Globus pallidus (tissue), 1 donor: Measurements from ENCODE around the gene CCDC80.
A peak's percentile ranks its signal among the peaks of the same experiment; 100 is the strongest.
"Not testable (repeated sequence)": the region's sequence is repeated elsewhere in the genome, so short reads cannot be mapped to it uniquely, and the experiment has no call there.

Experiments used
- DNase-seq: peaks from one replicate; pipeline ENCODE4 v3.0.0-alpha.2; 2015; ENCODE audit warnings: low spot score

CCDC80 gene

DNA sequence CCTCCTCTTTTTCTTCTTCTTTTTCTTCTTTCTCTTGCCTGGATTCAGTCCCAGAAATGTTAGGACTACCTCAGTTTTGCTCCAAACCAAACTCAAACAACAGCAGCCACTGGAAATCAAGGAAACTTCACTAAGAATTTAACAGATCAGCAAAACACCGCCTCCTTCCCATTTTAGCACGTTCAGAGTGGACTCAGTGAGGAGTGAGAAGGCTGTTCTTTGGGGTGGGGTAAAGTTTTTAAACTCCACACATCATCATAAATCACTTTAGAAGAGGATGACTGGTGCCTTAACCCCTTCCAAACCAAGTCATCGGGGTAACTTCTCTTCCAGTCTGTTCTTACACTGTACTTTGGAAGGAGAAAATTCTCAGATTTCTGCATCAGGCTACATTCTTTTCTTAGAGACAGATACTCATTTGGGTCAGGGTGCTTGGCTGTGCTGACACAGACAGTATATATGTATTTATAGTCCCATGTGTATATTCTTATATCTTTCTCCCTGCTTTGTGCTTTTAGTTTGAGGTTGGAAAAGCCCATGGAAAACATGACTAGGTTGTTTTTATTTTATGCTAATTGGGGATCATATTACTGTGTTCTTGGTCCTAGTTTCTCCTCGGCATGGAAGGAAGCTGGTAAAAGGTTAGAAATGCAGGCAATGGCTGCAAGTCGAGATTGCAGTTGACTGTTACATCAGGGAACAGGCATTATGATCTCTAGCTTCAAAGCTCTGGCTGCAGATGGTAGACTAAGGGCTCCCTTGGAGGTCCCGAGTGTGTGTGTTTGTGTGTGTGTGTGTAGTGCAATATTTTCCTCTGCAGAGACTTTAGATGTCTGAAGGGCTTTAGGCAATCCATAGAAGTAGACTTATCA is at the start of gene CCDC80:
TSS of gene CCDC80 (minus strand) at position 214 of the 872 bp plus-strand sequence. CDS start 1,238 bp downstream, outside the sequence.
- no peak for DNase-seq

GRCh38 chr3:112689989-112690388 is 49.0 kb upstream of the CCDC80 start:
- DNase-seq, result no peak

GRCh38 chr3:112689385-112689784 is 48.4 kb upstream of the CCDC80 start:
- DNase-seq, result no peak

DNA sequence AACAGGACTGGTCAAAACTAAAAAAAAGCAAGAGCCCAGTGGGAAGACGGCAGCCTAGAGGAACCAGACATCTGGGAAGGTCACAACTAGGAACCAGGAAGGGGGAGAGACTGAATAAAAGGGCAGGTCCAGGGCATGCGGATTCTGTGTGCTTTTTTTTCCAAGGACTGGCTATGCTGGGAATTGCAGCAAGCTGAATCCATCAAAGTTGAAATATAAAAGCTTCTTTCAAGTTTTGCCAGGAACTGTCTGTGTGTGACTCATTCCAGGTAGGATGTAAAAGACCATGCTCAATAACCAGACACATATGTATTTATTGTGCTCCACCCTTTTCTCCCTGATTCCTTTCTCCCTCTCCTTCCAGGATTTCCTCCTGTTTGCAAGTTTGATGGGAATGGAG is 47.9 kb upstream of the CCDC80 start:
- DNase-seq, result no peak

GRCh38 chr3:112688085-112688769 is 47.3 kb upstream of the CCDC80 start:
- no peak for DNase-seq

DNA sequence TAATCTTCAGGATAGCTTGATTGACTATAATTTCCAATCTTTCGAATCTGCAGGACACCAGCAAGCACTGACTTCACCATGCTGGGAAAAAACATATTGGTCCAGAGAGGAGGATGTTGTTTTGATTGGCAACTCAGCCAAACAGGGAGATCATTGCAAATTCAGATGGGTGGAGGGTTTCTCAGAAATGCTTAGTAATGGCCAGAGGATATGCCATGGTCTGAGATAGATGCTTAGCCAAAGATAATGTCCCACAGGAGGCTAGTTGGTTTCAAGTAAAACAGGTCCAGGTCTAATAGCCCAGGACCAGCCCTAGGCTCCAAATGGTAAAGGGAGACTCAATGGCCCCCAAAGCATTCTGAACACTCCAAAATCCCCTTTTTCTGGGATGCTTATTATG is 46.7 kb upstream of the CCDC80 start:
- DNase-seq, result no peak

- no peak for DNase-seq
Measured at GRCh38 chr3:112687211-112687610, 46.3 kb upstream of the CCDC80 start.

- no peak for DNase-seq
Measured at GRCh38 chr3:112685956-112686799, 45.2 kb upstream of the CCDC80 start.

- DNase-seq, result no peak
Measured at GRCh38 chr3:112685420-112685819, 44.5 kb upstream of the CCDC80 start.

DNA sequence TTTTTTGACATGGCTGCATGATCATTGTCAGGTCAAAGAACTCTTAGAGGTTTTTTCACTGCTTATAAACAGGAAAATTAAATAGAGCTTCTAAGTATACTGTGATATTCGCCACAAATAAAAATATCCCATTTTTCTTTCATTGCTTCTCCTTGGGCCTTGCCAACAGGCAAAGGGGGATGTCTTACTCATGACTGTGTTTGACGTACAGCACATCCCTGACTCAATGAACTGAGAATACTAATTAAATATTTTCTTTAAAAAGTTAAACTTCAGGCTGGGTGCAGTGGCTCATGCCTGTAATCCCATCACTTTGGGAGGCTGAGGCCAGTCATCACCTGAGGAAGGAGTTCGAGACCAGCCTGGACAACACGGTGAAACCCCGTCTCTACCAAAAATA is 41.4 kb upstream of the CCDC80 start:
- DNase-seq, result no peak

DNA sequence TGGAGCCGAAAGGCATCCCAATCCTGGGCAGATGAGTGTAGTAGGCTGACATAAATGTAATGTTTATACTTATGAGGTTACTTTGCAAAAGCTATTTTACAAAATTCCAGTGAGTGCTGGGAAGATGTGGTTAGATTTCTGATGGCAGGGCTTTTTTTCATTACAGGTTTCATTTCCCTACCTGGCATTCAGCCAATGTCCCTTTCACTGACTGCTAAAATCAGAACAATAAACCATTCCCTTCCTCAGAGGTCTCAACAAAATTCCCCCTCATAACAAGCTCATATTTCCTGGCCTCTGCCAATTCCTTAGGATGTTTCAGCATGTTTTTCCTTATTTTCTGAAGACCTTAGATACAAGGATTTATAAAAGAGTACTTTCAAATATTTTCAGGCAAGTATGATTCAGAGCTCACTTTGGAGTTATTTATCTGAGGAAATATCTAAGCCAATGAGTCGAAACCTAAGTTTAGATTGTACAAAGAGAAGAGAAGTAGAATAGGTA is 40.9 kb upstream of the CCDC80 start:
- no peak for DNase-seq

GRCh38 chr3:112676659-112677234 is 35.8 kb upstream of the CCDC80 start:
- DNase-seq, result peak; percentile 54

- DNase-seq, result no peak
Measured at GRCh38 chr3:112675943-112676535, 35.1 kb upstream of the CCDC80 start.

DNA sequence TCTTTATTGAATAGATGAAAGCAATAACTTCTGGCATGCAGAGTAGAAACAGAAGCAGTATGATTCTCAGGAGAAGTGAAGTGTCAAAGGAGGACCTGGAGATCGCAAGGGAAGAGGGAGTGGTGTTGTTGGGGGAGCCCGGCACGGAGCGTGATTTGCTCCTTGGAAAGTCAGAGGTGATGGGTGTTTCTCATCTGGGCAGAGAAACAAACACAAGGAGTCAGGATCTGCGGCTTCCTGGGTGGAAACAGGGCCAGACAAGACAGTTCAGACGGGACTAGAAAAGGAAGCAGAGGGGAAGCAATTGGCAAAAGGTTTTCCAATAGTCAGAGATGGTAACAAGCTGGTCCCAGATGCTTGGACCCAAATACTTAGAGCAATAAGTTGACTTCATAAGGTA is 34.4 kb upstream of the CCDC80 start:
- no peak for DNase-seq

GRCh38 chr3:112672716-112673541 is 32.0 kb upstream of the CCDC80 start:
- DNase-seq, result no peak

DNA sequence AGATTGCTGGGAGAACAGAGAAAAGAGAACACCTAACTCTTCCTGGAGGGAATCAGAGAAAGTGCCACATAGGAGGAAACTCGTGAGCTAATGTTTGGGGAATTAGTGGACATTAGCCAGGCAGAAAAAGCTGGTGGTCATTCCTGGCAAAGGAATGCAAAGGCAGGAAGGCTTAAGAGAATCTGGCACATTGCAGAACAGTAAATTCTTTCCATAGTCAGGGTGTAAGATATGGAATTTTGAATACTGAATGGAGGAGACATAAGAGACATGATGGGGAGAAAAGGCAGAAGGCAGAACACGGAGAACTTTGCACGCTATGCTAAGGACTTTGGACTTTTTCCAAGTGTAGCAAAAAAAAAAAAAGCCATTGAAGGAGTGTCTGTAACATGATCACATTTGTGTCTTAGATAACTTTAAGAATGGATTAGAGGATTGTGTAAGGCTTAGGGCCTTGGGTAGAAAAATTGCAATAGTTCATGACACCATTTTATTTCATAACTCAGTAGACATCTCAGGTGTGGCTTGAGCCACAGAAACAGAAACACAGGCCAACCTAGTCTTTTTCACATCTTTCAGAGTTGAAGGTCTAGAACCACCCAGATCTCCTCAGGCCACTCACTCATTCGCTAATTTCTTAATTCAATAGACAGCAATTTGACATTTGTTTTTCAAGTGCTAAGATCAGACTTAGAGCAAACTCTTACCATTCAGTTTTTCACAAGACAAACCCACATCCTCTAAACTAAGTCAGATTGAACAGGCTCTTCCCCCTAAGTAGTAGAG is 31.2 kb upstream of the CCDC80 start:
- no peak for DNase-seq

- no peak for DNase-seq
Measured at GRCh38 chr3:112670824-112671223, 29.9 kb upstream of the CCDC80 start.

DNA sequence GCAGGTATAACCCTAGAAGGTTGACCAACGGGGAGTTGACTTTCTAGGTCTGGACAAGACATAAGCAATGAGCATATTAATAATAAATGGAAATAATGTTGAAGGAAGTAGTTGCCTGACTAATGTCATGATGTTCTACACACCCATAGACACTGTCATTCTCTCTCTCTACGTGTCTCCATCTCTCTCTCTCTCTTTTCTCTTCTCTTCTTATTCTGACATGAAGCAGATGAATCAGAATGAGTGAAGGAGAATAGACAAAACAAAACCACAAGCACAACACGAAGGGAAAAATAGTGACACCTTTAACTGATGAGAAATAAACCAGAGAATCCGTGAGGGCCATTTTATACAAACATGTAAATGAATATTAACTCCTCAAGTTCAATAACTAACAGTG is 26.7 kb upstream of the CCDC80 start:
- no peak for DNase-seq

GRCh38 chr3:112665009-112665408 is 24.1 kb upstream of the CCDC80 start:
- DNase-seq, result not testable (repeated sequence)

DNA sequence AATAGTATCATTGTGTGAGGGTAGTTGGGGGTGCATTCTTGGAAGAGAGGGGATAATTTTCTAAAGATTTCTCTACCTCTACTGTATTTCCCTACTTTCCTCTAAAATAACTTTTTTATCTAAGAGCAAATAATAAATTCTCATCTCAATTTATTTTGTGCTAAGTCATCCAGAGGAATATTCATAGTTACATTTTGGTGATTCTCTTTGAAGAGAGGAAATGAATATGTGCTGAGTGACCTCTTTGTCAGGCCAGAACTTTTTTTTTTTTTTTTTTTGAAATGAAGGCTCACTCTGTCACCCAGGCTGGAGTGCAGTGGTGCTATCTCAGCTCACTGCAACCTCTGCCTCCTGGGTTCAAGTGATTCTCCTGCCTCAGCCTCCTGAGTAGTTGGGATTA is 15.1 kb upstream of the CCDC80 start:
- no peak for DNase-seq
